GM21526 (cell line): ENCODE data around the gene TTLL11.
"Not testable (repeated sequence)": the region's sequence is repeated elsewhere in the genome, so short reads cannot be mapped to it uniquely, and the experiment has no call there.

ENCODE experiments used
- ATAC-seq: cut with Tn5 transposase; IDR thresholded peaks from one replicate; pipeline ENCODE4 v1.9.1; 2021; ENCODE audit warnings: moderate library complexity; ENCODE audit not compliant: unreplicated experiment, low FRiP score

Gene TTLL11

DNA sequence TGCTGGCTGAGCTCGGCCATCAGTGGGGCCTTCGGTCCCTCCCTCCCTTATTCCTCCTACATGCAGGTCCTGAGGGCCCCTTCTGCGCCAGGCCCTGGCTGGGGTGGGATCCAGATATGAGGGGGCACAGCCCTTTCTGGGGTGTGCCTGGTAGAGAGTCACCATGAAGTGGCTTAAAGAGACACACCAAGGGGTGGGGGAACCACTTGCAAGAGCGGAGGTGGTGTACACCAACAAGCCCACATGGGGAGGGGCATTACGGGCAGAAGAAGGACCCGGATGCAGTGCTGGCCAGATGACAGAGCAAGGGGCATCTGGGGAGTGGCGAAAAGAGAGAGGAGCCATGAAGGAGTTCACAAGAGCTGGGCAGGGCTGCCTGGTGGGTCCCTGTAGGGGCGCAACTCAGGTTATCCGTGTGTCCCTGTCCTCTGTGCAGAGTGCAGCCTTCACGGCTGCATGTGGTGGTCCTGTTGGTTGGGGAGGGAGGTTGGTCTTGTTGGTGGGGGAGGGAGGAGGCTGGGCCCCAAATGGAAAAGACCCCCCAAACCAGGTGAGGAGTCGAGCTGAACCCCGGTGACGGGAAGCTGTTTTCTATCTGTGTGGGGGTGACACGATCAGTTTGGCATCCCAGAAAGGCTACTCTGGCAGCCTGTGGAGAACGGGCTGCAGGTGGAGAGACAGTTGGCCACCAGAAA is 283.6 kb downstream of the TTLL11 start:
- no peak for ATAC-seq

GRCh38 chr9:121808781-121809180 is 284.3 kb downstream of the TTLL11 start:
- ATAC-seq, result no peak

GRCh38 chr9:121807823-121808278 is 285.3 kb downstream of the TTLL11 start:
- no peak for ATAC-seq

- no peak for ATAC-seq
Measured at GRCh38 chr9:121807069-121807822, 285.9 kb downstream of the TTLL11 start.

DNA sequence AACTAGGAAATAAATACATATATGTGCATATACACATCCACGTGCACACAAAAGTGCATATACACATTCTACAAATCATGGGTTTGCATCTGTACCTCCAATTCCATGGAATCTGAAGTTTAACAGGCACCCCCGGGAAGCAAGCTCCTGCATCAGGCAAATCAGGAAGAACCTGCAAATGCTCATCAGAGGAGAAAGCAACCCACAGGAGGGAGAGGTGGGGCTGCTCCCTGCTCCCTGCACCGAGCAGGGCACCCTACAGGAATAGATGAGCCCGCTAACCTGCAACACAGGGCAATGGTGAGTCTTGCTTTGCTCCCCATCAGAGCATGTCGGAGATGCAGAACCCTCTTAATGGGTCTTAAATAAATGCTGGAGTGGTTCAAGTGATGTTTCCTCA is 290.4 kb downstream of the TTLL11 start:
- ATAC-seq, result no peak

DNA sequence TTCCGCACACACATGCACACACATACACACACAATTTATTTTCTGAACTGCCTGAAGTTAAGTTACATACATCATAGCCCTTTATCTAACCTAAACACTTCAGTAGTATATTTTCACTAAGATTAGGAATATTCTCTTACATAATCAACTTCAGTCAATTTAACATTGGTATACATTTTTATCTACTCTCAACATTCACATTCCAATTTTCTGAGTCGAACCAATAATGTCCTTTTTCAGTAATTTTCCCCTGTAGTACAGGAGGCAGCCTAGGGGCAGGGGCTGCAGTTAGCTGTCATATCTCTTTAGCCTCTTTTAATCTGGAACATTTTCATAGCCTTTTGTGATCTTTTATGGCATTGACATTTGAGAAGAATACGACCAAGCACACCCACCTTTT is 291.5 kb downstream of the TTLL11 start:
- ATAC-seq, result no peak

DNA sequence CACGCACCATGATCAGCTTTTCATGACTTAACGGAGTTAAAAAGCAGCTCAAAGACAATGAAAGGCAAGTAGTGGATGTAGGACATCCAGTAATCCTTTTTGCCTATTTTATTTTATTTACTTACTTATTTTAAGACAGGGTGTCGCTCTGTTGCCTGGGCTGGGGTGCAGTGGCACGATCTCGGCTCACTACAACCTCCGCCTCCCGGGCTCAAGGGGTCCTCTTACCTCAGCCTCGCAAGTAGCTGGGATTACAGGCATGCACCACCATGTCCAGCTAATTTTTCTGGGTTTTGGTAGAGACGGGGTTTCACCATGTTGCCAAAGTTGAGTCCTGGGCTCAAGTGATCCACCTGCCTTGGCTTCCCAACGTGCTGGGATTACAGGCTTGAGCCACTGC is 292.7 kb downstream of the TTLL11 start:
- ATAC-seq, result no peak

DNA sequence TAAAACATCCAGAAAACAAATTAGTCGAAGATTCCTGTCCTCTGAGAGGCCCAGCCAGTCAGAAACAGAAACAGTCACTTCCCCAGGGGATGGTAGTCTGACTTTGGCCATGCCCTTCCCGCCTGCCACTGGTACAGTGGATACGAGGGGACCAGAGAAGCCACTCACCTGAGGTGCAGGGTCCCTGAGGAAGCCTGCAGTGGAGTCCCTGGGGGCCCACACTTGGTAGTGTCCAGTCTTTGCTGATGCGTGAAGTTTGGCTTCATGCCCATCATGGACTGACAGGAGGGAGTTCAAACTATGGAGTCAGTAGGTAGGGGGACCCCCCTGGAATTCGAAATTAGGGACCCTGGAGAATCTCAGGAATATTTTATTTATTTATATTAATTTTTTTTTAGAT is 294.2 kb downstream of the TTLL11 start:
- no peak for ATAC-seq

DNA sequence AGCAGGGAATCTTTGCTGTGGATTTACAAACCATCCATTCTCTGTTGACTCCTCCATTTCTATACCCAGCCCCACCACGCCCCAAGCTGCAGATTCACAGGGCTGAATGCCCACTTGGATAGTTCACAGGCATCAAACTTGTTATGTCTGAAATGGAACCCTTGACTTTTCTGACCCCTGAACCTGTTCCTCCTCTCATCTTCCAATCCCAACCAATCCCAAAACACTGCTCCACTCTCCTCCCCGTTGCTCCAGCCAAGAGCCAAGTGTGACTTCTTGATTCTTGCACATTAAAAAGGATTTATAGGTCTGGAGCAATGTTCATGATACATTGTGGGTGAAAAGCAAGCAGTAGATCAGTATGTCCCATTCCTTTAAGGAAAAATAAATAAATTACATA is 296.0 kb downstream of the TTLL11 start:
- ATAC-seq, result no peak

DNA sequence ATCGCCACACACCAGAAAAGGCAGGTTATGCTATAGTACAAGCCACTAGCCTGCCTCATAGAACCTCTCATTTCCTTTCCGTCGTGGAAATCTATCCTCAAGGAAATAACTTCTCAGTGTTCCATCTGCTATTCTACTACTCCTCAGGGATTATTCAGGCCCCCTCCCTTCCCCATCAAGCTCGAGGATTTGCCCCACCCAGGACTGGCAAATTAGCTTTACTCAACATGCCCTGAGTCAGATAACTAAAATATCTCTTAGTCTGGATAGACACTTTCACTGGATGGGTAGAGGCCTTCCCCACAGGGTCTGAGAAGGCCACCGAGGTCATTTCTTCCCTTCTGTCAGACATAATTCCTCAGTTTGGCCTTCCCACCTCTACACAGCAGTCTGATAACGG is 298.8 kb downstream of the TTLL11 start:
- not testable (repeated sequence) for ATAC-seq

- ATAC-seq, result not testable (repeated sequence)
Measured at GRCh38 chr9:121792476-121792875, 300.6 kb downstream of the TTLL11 start.

GRCh38 chr9:121790841-121791240 is 302.3 kb downstream of the TTLL11 start:
- no peak for ATAC-seq

GRCh38 chr9:121788686-121789366 is 304.3 kb downstream of the TTLL11 start:
- no peak for ATAC-seq

GRCh38 chr9:121786998-121787422 is 306.1 kb downstream of the TTLL11 start:
- ATAC-seq, result no peak

- ATAC-seq, result no peak
Measured at GRCh38 chr9:121786543-121786948, 306.6 kb downstream of the TTLL11 start.

GRCh38 chr9:121785673-121786542 is 307.2 kb downstream of the TTLL11 start:
- ATAC-seq, result no peak

- no peak for ATAC-seq
Measured at GRCh38 chr9:121784731-121785411, 308.2 kb downstream of the TTLL11 start.

- no peak for ATAC-seq
Measured at GRCh38 chr9:121783521-121784507, 309.3 kb downstream of the TTLL11 start.

GRCh38 chr9:121783111-121783510 is 310.0 kb downstream of the TTLL11 start:
- ATAC-seq, result no peak
